Measurements from ENCODE around the gene SPDYE3.

GRCh38 chr7:100266576-100267354, 40.7 kb upstream of the SPDYE3 start:
- TF ChIP-seq EZH2 (IDR thresholded peaks at IDR 0.05; ENCODE audit: insufficient read depth, poor library complexity, severe bottlenecking) (no peak), EZH2phosphoT487 (IDR thresholded peaks at IDR 0.05; ENCODE audit: insufficient read depth, low read depth) (no peak)

Data from GM23248 (cell line).